T-helper 1 cell treated with Interleukin-12 subunit alpha and Interleukin-12 subunit beta and Interleukin-4 antibody, amounts not matched to agents 30 ng/mL and 1 ng/mL, for 36 hours (primary cell): Measurements from ENCODE around the gene HSPG2. TPM values are rescaled to one million over a fixed set of nuclear protein-coding genes. Genes with fewer than 3 reads are reported as not detected.

ENCODE experiments used
- intact Hi-C: fragments of 100-400 bp; cut with micrococcal nuclease; formaldehyde crosslinking; loops from one replicate; pipeline ENCODE4 v1.15.1; 2024
- total RNA-seq: library from RNA; stranded (reverse); gene quantifications from 2 replicates; pipeline ENCODE4 v1.2.3, GENCODE V29; 2022

HSPG2 gene
- total RNA-seq, 1 donor from 2014 or later: 3.9 TPM

GRCh38 chr1:21865943-21866706 is 71.0 kb downstream of the HSPG2 start:
- intact Hi-C loops: no loop called here

- intact Hi-C loops: no loop called here
Measured at GRCh38 chr1:21865609-21865942, 71.5 kb downstream of the HSPG2 start.

GRCh38 chr1:21864730-21865129 is 72.4 kb downstream of the HSPG2 start:
- intact Hi-C loops: no loop called here

GRCh38 chr1:21863981-21864380 is 73.1 kb downstream of the HSPG2 start:
- intact Hi-C loops: no loop called here

- intact Hi-C loops: no loop called here
Measured at GRCh38 chr1:21861602-21862429, 75.3 kb downstream of the HSPG2 start.

GRCh38 chr1:21860971-21861370 is 76.1 kb downstream of the HSPG2 start:
- intact Hi-C loops: no loop called here

GRCh38 chr1:21859669-21860179 is 77.4 kb downstream of the HSPG2 start:
- intact Hi-C loops: no loop called here

- intact Hi-C loops: no loop called here
Measured at GRCh38 chr1:21857840-21858670, 79.1 kb downstream of the HSPG2 start.

- intact Hi-C loops: no loop called here
Measured at GRCh38 chr1:21857142-21857839, 79.8 kb downstream of the HSPG2 start.

- intact Hi-C loops: no loop called here
Measured at GRCh38 chr1:21855257-21856096, 81.6 kb downstream of the HSPG2 start.

GRCh38 chr1:21854751-21855131 is 82.4 kb downstream of the HSPG2 start:
- intact Hi-C loops: no loop called here

- intact Hi-C loops: no loop called here
Measured at GRCh38 chr1:21854090-21854750, 82.9 kb downstream of the HSPG2 start.

- intact Hi-C loops: no loop called here
Measured at GRCh38 chr1:21853131-21853427, 84.0 kb downstream of the HSPG2 start.

GRCh38 chr1:21852282-21853130 is 84.6 kb downstream of the HSPG2 start:
- intact Hi-C loops: no loop called here

GRCh38 chr1:21851430-21852250 is 85.5 kb downstream of the HSPG2 start:
- intact Hi-C loops: no loop called here

- intact Hi-C loops: no loop called here
Measured at GRCh38 chr1:21849909-21850576, 87.1 kb downstream of the HSPG2 start.

- intact Hi-C loops: no loop called here
Measured at GRCh38 chr1:21848524-21849174, 88.5 kb downstream of the HSPG2 start.
